ENCODE data around the gene KCNG3.

KCNG3 gene

GRCh38 chr2:42486145-42486906 lies 7.5 kb downstream of the KCNG3 start:
- DNase-seq = no peak

- DNase-seq = no peak
These were observed 13.4 kb downstream of the KCNG3 start for GRCh38 chr2:42480402-42480801.

GRCh38 chr2:42474765-42475454 lies 18.9 kb downstream of the KCNG3 start:
- DNase-seq = no peak

- no peak for DNase-seq
These were observed 23.1 kb downstream of the KCNG3 start for GRCh38 chr2:42470706-42471105.

- no peak for DNase-seq
These were observed 29.2 kb downstream of the KCNG3 start for GRCh38 chr2:42464631-42465030.

- DNase-seq = no peak
These were observed 30.2 kb downstream of the KCNG3 start for GRCh38 chr2:42463570-42463969.

GRCh38 chr2:42459296-42459695 lies 34.5 kb downstream of the KCNG3 start:
- DNase-seq = no peak

GRCh38 chr2:42458396-42458795 lies 35.4 kb downstream of the KCNG3 start:
- no peak for DNase-seq

GRCh38 chr2:42457011-42457410 lies 36.8 kb downstream of the KCNG3 start:
- DNase-seq = no peak

- no peak for DNase-seq
These were observed 37.5 kb downstream of the KCNG3 start for GRCh38 chr2:42456126-42456839.

- no peak for DNase-seq
These were observed 41.2 kb downstream of the KCNG3 start for GRCh38 chr2:42452545-42452944.

- no peak for DNase-seq
These were observed 43.6 kb downstream of the KCNG3 start for GRCh38 chr2:42450136-42450535.

- no peak for DNase-seq
These were observed 44.4 kb downstream of the KCNG3 start for GRCh38 chr2:42449163-42450087.

GRCh38 chr2:42448163-42448562 lies 45.6 kb downstream of the KCNG3 start:
- no peak for DNase-seq

GRCh38 chr2:42446503-42447271 lies 47.1 kb downstream of the KCNG3 start:
- no peak for DNase-seq

- DNase-seq = no peak
These were observed 49.9 kb downstream of the KCNG3 start for GRCh38 chr2:42443718-42444399.

GRCh38 chr2:42442774-42443173 lies 51.0 kb downstream of the KCNG3 start:
- no peak for DNase-seq

GRCh38 chr2:42438685-42439084 lies 55.1 kb downstream of the KCNG3 start:
- peak; percentile 10 to 27 for DNase-seq

GRCh38 chr2:42436370-42436769 lies 57.4 kb downstream of the KCNG3 start:
- no peak for DNase-seq

- DNase-seq = no peak
These were observed 58.2 kb downstream of the KCNG3 start for GRCh38 chr2:42435628-42436027.

GRCh38 chr2:42430188-42430587 lies 63.6 kb downstream of the KCNG3 start:
- DNase-seq = no peak
